GM21515 (cell line): Measurements from ENCODE around the gene STEAP1.
"Not testable (repeated sequence)": the region's sequence is repeated elsewhere in the genome, so short reads cannot be mapped to it uniquely, and the experiment has no call there.

ENCODE experiments used
- ATAC-seq: cut with Tn5 transposase; IDR thresholded peaks from one replicate; pipeline ENCODE4 v1.9.1; 2021; ENCODE audit not compliant: unreplicated experiment

STEAP1 gene

GRCh38 chr7:90153943-90154771 lies at the start of gene STEAP1:
STEAP1 (plus strand) TSS chr7:90154469; CDS start chr7:90159789, 5,320 bp downstream.
- ATAC-seq: peak; percentile 98

- not testable (repeated sequence) for ATAC-seq
These were observed 39.3 kb upstream of the STEAP1 start for GRCh38 chr7:90114972-90115371.

GRCh38 chr7:90118551-90119177 lies 35.6 kb upstream of the STEAP1 start:
- not testable (repeated sequence) for ATAC-seq

GRCh38 chr7:90119178-90119971 lies 34.9 kb upstream of the STEAP1 start:
- ATAC-seq: no peak

- ATAC-seq: not testable (repeated sequence)
These were observed 34.1 kb upstream of the STEAP1 start for GRCh38 chr7:90120205-90120604.

GRCh38 chr7:90131746-90132145 lies 22.5 kb upstream of the STEAP1 start:
- ATAC-seq: not testable (repeated sequence)

GRCh38 chr7:90147079-90147960 lies 6.9 kb upstream of the STEAP1 start:
- ATAC-seq: not testable (repeated sequence)

- not testable (repeated sequence) for ATAC-seq
These were observed 4.8 kb upstream of the STEAP1 start for GRCh38 chr7:90149428-90149827.

GRCh38 chr7:90151884-90152283 lies 2.4 kb upstream of the STEAP1 start:
- ATAC-seq: not testable (repeated sequence)

GRCh38 chr7:90152642-90153253 lies 1.5 kb upstream of the STEAP1 start:
- not testable (repeated sequence) for ATAC-seq

GRCh38 chr7:90155206-90155605 lies 937 bp downstream of the STEAP1 start:
- no peak for ATAC-seq

GRCh38 chr7:90157331-90157730 lies 3.1 kb downstream of the STEAP1 start:
- not testable (repeated sequence) for ATAC-seq

- ATAC-seq: not testable (repeated sequence)
These were observed 3.6 kb downstream of the STEAP1 start for GRCh38 chr7:90157761-90158350.

- ATAC-seq: no peak
These were observed 9.3 kb downstream of the STEAP1 start for GRCh38 chr7:90163534-90163933.

GRCh38 chr7:90165724-90166123 lies 11.5 kb downstream of the STEAP1 start:
- no peak for ATAC-seq

GRCh38 chr7:90166153-90166552 lies 11.9 kb downstream of the STEAP1 start:
- ATAC-seq: no peak

GRCh38 chr7:90167361-90167760 lies 13.1 kb downstream of the STEAP1 start:
- ATAC-seq: no peak

GRCh38 chr7:90169891-90170290 lies 15.6 kb downstream of the STEAP1 start:
- no peak for ATAC-seq

GRCh38 chr7:90172121-90172520 lies 17.9 kb downstream of the STEAP1 start:
- no peak for ATAC-seq

GRCh38 chr7:90172624-90173023 lies 18.4 kb downstream of the STEAP1 start:
- no peak for ATAC-seq
